ENCODE measurements around the gene SLC66A2. TPM values are rescaled to one million over a fixed set of nuclear protein-coding genes. Genes with fewer than 3 reads are reported as not detected.
"Not testable (repeated sequence)": the region's sequence is repeated elsewhere in the genome, so short reads cannot be mapped to it uniquely, and the experiment has no call there.

Gene SLC66A2
- total RNA-seq, 1 donor from 2014 or later = 33.2 TPM

- DNase-seq (ENCODE audit: low read depth in 2 of 2) = no peak
Measured at GRCh38 chr18:79869591-79870300, 81.7 kb downstream of the SLC66A2 start.

GRCh38 chr18:79868811-79869541, 82.5 kb downstream of the SLC66A2 start:
- no peak for DNase-seq (ENCODE audit: low read depth in 2 of 2)

GRCh38 chr18:79868168-79868784, 83.2 kb downstream of the SLC66A2 start:
- DNase-seq (ENCODE audit: low read depth in 2 of 2) = no peak

- no peak for DNase-seq (ENCODE audit: low read depth in 2 of 2)
Measured at GRCh38 chr18:79867666-79868065, 83.8 kb downstream of the SLC66A2 start.

- DNase-seq (ENCODE audit: low read depth in 2 of 2) = no peak
Measured at GRCh38 chr18:79866889-79867574, 84.4 kb downstream of the SLC66A2 start.

- not testable (repeated sequence) for DNase-seq (ENCODE audit: low read depth in 2 of 2)
Measured at GRCh38 chr18:79865951-79866350, 85.5 kb downstream of the SLC66A2 start.

- DNase-seq (ENCODE audit: low read depth in 2 of 2) = not testable (repeated sequence)
Measured at GRCh38 chr18:79864955-79865354, 86.5 kb downstream of the SLC66A2 start.

- DNase-seq (ENCODE audit: low read depth in 2 of 2) = no peak
Measured at GRCh38 chr18:79864006-79864725, 87.3 kb downstream of the SLC66A2 start.

- DNase-seq (ENCODE audit: low read depth in 2 of 2) = no peak
Measured at GRCh38 chr18:79863161-79864005, 88.1 kb downstream of the SLC66A2 start.

GRCh38 chr18:79862562-79862961, 88.9 kb downstream of the SLC66A2 start:
- DNase-seq (ENCODE audit: low read depth in 2 of 2) = no peak

- DNase-seq (ENCODE audit: low read depth in 2 of 2) = no peak
Measured at GRCh38 chr18:79861687-79862086, 89.8 kb downstream of the SLC66A2 start.

GRCh38 chr18:79859314-79859713, 92.1 kb downstream of the SLC66A2 start:
- no peak for DNase-seq (ENCODE audit: low read depth in 2 of 2)

- DNase-seq (ENCODE audit: low read depth in 2 of 2) = no peak
Measured at GRCh38 chr18:79857082-79857671, 94.3 kb downstream of the SLC66A2 start.

GRCh38 chr18:79856119-79857007, 95.1 kb downstream of the SLC66A2 start:
- no peak for DNase-seq (ENCODE audit: low read depth in 2 of 2)

GRCh38 chr18:79855147-79855933, 96.1 kb downstream of the SLC66A2 start:
- DNase-seq (ENCODE audit: low read depth in 2 of 2) = no peak

- DNase-seq (ENCODE audit: low read depth in 2 of 2) = no peak
Measured at GRCh38 chr18:79853993-79854364, 97.5 kb downstream of the SLC66A2 start.

GRCh38 chr18:79853303-79853992, 98.0 kb downstream of the SLC66A2 start:
- no peak for DNase-seq (ENCODE audit: low read depth in 2 of 2)

All from dermis microvascular lymphatic vessel endothelial cell (primary cell).